Kidney (tissue), 14 donors: ENCODE data around the gene FAM131B. TPM values are rescaled to one million over a fixed set of nuclear protein-coding genes. Genes with fewer than 3 reads are reported as not detected.

Experiments
- DNase-seq, 5 donors: peaks; one replicate each; pipeline ENCODE4 v3.0.0-alpha.2; 2013 to 2020
- FAIRE-seq: peaks from 2 replicates; lab custom pipeline; 2012; peaks lifted over from hg19 to GRCh38; lab: Jason Lieb, UNC
- H3K27ac ChIP-seq, 2 donors: one replicate each; pipeline ENCODE4 v1.7.0; 2013; ENCODE audit warnings: low read depth in 2 of 2, low read length in 2 of 2, inconsistent platforms in 1 of 2
- H3K27me3 ChIP-seq: one replicate; pipeline ENCODE4 v1.7.1; 2013; ENCODE audit warnings: low read length, inconsistent platforms; ENCODE audit not compliant: control insufficient read depth, insufficient read depth
- H3K36me3 ChIP-seq, 3 donors: one replicate each; pipeline versions ENCODE4 v1.7.0 to v1.7.1; 2013; ENCODE audit warnings: low read length in 3 of 3, control low read depth in 1 of 3, inconsistent platforms in 1 of 3; ENCODE audit not compliant: insufficient read depth in 3 of 3, control insufficient read depth in 2 of 3
- H3K4me1 ChIP-seq, 3 donors: one replicate each; pipeline versions ENCODE4 v1.7.0 to v1.7.1; 2013; ENCODE audit warnings: low read length in 3 of 3, inconsistent platforms in 1 of 3, low read depth in 1 of 3; ENCODE audit not compliant: control insufficient read depth in 2 of 3, insufficient read depth in 2 of 3
- H3K4me3 ChIP-seq, 3 donors: one replicate each; pipeline versions ENCODE4 v1.7.0 to v1.8.1; 2013; ENCODE audit warnings: low read length in 3 of 3, control low read depth in 1 of 3, inconsistent platforms in 1 of 3
- H3K9ac ChIP-seq, 3 donors: one replicate each; pipeline versions ENCODE4 v1.7.0 to v1.7.1; 2013; ENCODE audit warnings: low read length in 3 of 3, control low read depth in 1 of 3, inconsistent platforms in 1 of 3
- H3K9me3 ChIP-seq, 3 donors: one replicate each; pipeline versions ENCODE4 v1.7.0 to v1.7.1; 2013; ENCODE audit warnings: low read length in 3 of 3, control low read depth in 1 of 3, inconsistent platforms in 1 of 3; ENCODE audit not compliant: control insufficient read depth in 2 of 3, insufficient read depth in 1 of 3
- CTCF ChIP-seq: IDR thresholded peaks from 3 replicates; pipeline ENCODE4 v1.5.1; 2012; ENCODE audit warnings: mild to moderate bottlenecking, moderate library complexity, borderline replicate concordance; ENCODE audit not compliant: insufficient read depth; ENCODE audit errors: extremely low read depth
- intact Hi-C: fragments of 100-400 bp; cut with DNase I; formaldehyde crosslinking; loops from one replicate; pipeline ENCODE4 v1.11.1; 2022
- polyA plus RNA-seq: library from polyadenylated mRNA; stranded (reverse); fragments of 350-450 nt; fragmentation: Illumina TruSeq; extraction: RNeasy Lipid Tissue Mini Kit (QIAGEN cat#74804); gene quantifications from one replicate; pipeline ENCODE4 v1.2.3, GENCODE V29; 2014; ENCODE audit warnings: low read depth, low replicate concordance; ENCODE audit not compliant: insufficient read depth
- total RNA-seq: library from RNA; stranded (reverse); fragmentation: NEBNext Ultra II Directional; extraction: Animal tissue kit (Norgen Biotek cat#: 25700); gene quantifications from one replicate; pipeline ENCODE4 v1.2.1, GENCODE V29; 2021
- donor health status: control.
- donor health status: control.
- donor health status: control.
- donor health status: control.
- donor health status: control.
- donor health status: DM: yes; HTN: yes; CAD: no.
- donor health status: Normal renal cell carcinoma (clear cell type).

FAM131B gene
- total and polyA plus RNA-seq, 2 donors from 2014 or later = 0.19 to 0.82 TPM

GRCh38 chr7:143408686-143409561 is 46.4 kb upstream of the FAM131B start, which contains the start of gene EPHA1:
Gene EPHA1, minus strand, starts transcription at chr7:143408856. Its CDS starts 51 bp downstream, at chr7:143408805.
- peak; percentile 59 for TF ChIP-seq CTCF
- Histone ChIP-seq H3K36me3 (no peaks in the 10 kb centered on the region), H3K4me3 (peak within 1 kb of the TSS; percentile 17 to 66 (median 64)), H3K4me1 (peaks cover 0 to 15% (median 7%) of the 10 kb centered on the region in 3 donors), H3K27ac (no peak within 1 kb of the TSS), H3K27me3 (no peaks in the 10 kb centered on the region), H3K9me3 (no peaks in the 10 kb centered on the region), H3K9ac (peak within 1 kb of the TSS in 2 of 3 donors; percentile 56 to 70)
- DNase-seq = peak; percentile 64 to 88 (median 81)
- intact Hi-C loops = no loop called here
- no peak for FAIRE-seq

- FAIRE-seq (no peak), DNase-seq (no peak)
- peak overlapping the region in 2 of 3 donors; percentile 56 to 70 for H3K9ac ChIP-seq
Observed at GRCh38 chr7:143408252-143408685, 45.8 kb upstream of the FAM131B start.

GRCh38 chr7:143407287-143408251 is 45.1 kb upstream of the FAM131B start:
- Histone ChIP-seq H3K27ac (no peak overlapping the region), H3K36me3 (no peaks in the 10 kb centered on the region), H3K4me1 (peaks cover 0 to 15% (median 7%) of the 10 kb centered on the region in 3 donors), H3K9ac (peak overlapping the region in 2 of 3 donors; percentile 56 to 70), H3K9me3 (no peaks in the 10 kb centered on the region), H3K27me3 (no peaks in the 10 kb centered on the region), H3K4me3 (peak overlapping the region in 2 of 3 donors; percentile 64 to 66)
- FAIRE-seq (no peak), DNase-seq (no peak)
- no peak for TF ChIP-seq CTCF
- intact Hi-C loops = no loop called here

More at GRCh38 chr7:143408252-143408685, 45.8 kb upstream of the FAM131B start:
- H3K27me3 ChIP-seq = no peaks in the 10 kb centered on the region
- peaks cover 0 to 15% (median 7%) of the 10 kb centered on the region in 3 donors for H3K4me1 ChIP-seq
- no peaks in the 10 kb centered on the region for H3K36me3 ChIP-seq
- H3K27ac ChIP-seq = no peak overlapping the region
- no peaks in the 10 kb centered on the region for H3K9me3 ChIP-seq
- TF ChIP-seq CTCF = no peak
- peak overlapping the region in 2 of 3 donors; percentile 64 to 66 for H3K4me3 ChIP-seq
- intact Hi-C loops = no loop called here
